IPS-20b (cell line): ENCODE data around the gene MROH2B.

ENCODE experiments used
- H3K27ac ChIP-seq: one replicate; pipeline ENCODE4 v1.5.1; 2013; ENCODE audit warnings: low read length
- H3K27me3 ChIP-seq: 2 replicates; pipeline ENCODE4 v1.6.1; 2013; ENCODE audit warnings: mild to moderate bottlenecking, low read length, inconsistent platforms; ENCODE audit not compliant: insufficient read depth
- H3K36me3 ChIP-seq: 2 replicates; pipeline ENCODE4 v1.6.1; 2013; ENCODE audit warnings: low read depth, mild to moderate bottlenecking, inconsistent platforms, low read length, moderate library complexity; ENCODE audit not compliant: insufficient read depth
- H3K4me1 ChIP-seq: 2 replicates; pipeline ENCODE4 v1.6.1; 2013; ENCODE audit warnings: mild to moderate bottlenecking, control low read depth, inconsistent platforms, low read length, moderate library complexity; ENCODE audit not compliant: insufficient read depth
- H3K4me3 ChIP-seq: 2 replicates; pipeline ENCODE4 v1.5.1; 2013; ENCODE audit warnings: mild to moderate bottlenecking, low read length, inconsistent platforms
- H3K9ac ChIP-seq: 2 replicates; pipeline ENCODE4 v1.6.1; 2013; ENCODE audit warnings: low read depth, mild to moderate bottlenecking, inconsistent platforms, low read length, moderate library complexity
- H3K9me3 ChIP-seq: 2 replicates; pipeline ENCODE4 v1.6.1; 2013; ENCODE audit warnings: mild to moderate bottlenecking, low read depth, low read length, inconsistent platforms; ENCODE audit not compliant: insufficient read depth

The MROH2B gene

DNA sequence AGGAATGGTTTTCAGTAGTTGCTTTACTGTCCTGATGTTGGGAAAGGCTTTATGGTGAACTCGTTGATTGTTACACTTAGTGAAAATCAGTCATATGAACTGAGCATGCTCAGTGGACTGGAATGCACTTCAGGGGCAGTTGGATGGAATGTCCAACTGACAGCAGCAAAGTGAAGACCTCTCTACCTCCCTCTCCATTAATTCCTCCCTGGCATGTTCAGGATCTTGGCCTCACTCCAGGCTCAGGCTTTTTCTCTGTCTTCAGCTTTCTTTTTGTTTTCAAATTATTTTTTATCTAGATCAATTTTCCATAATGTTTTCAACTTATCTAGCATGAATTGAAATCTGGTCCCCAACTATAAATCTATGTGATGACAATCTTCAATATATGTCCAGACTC lies at the start of gene MROH2B:
Gene MROH2B (minus strand): TSS at position 101 of the 400 bp plus-strand sequence. CDS start 490 bp downstream, outside the sequence.
- Histone ChIP-seq H3K4me1 (peaks cover 8% of the 10 kb centered on the region; the same call in 1 of the 2 replicates), H3K27me3 (no peaks in the 10 kb centered on the region), H3K36me3 (no peaks in the 10 kb centered on the region), H3K27ac (no peak within 1 kb of the TSS), H3K9ac (no peak within 1 kb of the TSS), H3K9me3 (no peaks in the 10 kb centered on the region), H3K4me3 (no peak within 1 kb of the TSS)

- Histone ChIP-seq H3K27me3 (no peaks in the 10 kb centered on the region), H3K36me3 (no peaks in the 10 kb centered on the region), H3K9me3 (peaks cover 4% of the 10 kb centered on the region)
Observed at GRCh38 chr5:41120600-41120999, 49.5 kb upstream of the MROH2B start.

DNA sequence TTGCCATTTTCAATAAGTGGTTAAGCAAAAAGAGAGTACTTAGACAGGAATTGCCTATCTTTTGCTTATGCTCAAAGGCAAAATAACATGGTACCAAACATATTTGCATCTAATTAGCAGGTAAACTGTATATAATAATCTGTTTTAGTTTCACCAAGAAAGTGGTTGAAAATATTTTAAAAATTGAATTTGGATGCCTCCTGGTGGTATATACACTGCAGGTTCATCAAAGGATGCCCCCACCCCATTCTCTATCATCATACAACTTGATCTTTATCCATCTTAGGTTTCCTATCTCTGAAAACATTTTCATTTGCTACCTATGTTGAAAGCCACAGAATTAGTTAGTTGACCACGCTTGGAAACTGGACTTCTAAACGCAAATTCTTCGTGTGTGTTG lies 47.0 kb upstream of the MROH2B start:
- Histone ChIP-seq H3K4me1 (no peaks in the 10 kb centered on the region), H3K4me3 (no peak overlapping the region), H3K36me3 (no peaks in the 10 kb centered on the region), H3K9me3 (peaks cover 4% of the 10 kb centered on the region), H3K27ac (no peak overlapping the region), H3K9ac (no peak overlapping the region), H3K27me3 (no peaks in the 10 kb centered on the region)

More at GRCh38 chr5:41120600-41120999, 49.5 kb upstream of the MROH2B start:
- no peak overlapping the region for H3K4me3 ChIP-seq
- no peak overlapping the region for H3K27ac ChIP-seq
- no peaks in the 10 kb centered on the region for H3K4me1 ChIP-seq
- no peak overlapping the region for H3K9ac ChIP-seq

GRCh38 chr5:41115281-41115680 lies 44.1 kb upstream of the MROH2B start:
- no peaks in the 10 kb centered on the region for H3K9me3 ChIP-seq
- H3K4me1 ChIP-seq, result no peaks in the 10 kb centered on the region
- H3K4me3 ChIP-seq, result no peak overlapping the region
- H3K36me3 ChIP-seq, result no peaks in the 10 kb centered on the region
- no peaks in the 10 kb centered on the region for H3K27me3 ChIP-seq
- H3K27ac ChIP-seq, result no peak overlapping the region
- H3K9ac ChIP-seq, result no peak overlapping the region

- H3K9ac ChIP-seq, result no peak overlapping the region
- no peaks in the 10 kb centered on the region for H3K27me3 ChIP-seq
- no peaks in the 10 kb centered on the region for H3K4me1 ChIP-seq
- no peak overlapping the region for H3K4me3 ChIP-seq
- H3K9me3 ChIP-seq, result no peaks in the 10 kb centered on the region
- H3K27ac ChIP-seq, result no peak overlapping the region
- H3K36me3 ChIP-seq, result no peaks in the 10 kb centered on the region
Observed at GRCh38 chr5:41112486-41113455, 41.6 kb upstream of the MROH2B start.

DNA sequence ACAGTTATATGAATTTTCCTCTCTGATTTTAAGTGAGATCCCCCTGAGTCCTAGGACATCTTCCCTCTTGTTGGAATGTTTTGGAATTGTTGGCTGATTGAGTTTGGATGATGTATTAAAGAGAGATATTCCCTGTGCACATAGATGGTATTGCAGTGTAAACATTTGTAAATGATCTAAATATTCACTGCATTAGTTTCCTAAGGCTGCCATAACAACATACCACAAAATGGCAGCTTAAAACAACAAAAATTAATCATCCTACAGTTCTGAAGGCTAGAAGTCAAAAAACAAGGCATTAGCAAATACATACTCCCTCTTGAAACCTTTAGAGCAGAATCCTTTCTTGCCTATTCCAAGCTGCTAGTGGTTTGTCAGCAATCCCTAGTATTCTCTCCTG lies 38.0 kb upstream of the MROH2B start:
- H3K4me3 ChIP-seq, result no peak overlapping the region

DNA sequence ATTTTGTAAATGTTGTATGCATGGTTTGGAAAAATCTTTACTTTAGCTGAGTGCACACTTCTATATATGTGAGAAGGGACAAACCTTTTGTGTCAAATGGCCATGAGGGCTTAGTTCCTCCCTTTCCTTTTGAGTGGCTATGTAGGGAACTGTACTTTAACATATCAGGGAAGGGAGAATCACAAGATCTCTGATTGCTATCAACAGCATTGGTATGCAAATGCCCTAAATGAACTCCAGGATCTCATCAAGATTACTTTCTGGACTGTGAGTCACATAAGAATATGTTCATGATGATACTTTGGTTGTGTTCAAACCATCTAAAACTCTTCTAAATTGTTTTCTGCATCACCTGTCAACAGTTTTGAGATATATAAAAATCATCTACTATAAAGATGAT lies 31.2 kb upstream of the MROH2B start:
- Histone ChIP-seq H3K36me3 (no peaks in the 10 kb centered on the region), H3K4me3 (no peak overlapping the region), H3K9ac (no peak overlapping the region), H3K4me1 (no peaks in the 10 kb centered on the region), H3K27ac (no peak overlapping the region), H3K9me3 (no peaks in the 10 kb centered on the region), H3K27me3 (no peaks in the 10 kb centered on the region)

More for the DNA sequence above, 38.0 kb upstream of the MROH2B start:
- no peak overlapping the region for H3K9ac ChIP-seq
- no peaks in the 10 kb centered on the region for H3K27me3 ChIP-seq
- H3K9me3 ChIP-seq, result no peaks in the 10 kb centered on the region
- H3K27ac ChIP-seq, result no peak overlapping the region
- no peaks in the 10 kb centered on the region for H3K36me3 ChIP-seq
- H3K4me1 ChIP-seq, result no peaks in the 10 kb centered on the region

DNA sequence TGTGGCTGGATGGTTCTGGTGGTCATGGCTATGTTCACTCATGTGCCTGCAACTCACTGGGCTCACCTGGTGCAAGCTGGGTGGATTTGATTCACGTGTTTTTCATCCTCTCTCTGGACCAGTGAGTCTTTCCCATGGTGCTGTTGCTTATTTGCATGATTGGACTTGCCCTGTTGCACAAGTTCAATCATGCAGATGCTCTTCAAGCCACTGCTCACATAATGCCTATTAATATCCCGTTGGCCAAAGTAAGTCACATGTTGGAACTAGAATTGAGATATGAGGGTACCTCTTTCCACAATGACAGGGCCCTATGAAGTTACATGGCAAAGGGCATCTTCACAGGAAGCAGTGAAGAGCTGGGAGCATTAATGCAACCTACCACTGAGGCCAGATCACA lies 26.5 kb upstream of the MROH2B start:
- Histone ChIP-seq H3K4me1 (no peaks in the 10 kb centered on the region), H3K9ac (no peak overlapping the region), H3K27ac (no peak overlapping the region), H3K36me3 (no peaks in the 10 kb centered on the region), H3K9me3 (no peaks in the 10 kb centered on the region), H3K4me3 (no peak overlapping the region), H3K27me3 (no peaks in the 10 kb centered on the region)

DNA sequence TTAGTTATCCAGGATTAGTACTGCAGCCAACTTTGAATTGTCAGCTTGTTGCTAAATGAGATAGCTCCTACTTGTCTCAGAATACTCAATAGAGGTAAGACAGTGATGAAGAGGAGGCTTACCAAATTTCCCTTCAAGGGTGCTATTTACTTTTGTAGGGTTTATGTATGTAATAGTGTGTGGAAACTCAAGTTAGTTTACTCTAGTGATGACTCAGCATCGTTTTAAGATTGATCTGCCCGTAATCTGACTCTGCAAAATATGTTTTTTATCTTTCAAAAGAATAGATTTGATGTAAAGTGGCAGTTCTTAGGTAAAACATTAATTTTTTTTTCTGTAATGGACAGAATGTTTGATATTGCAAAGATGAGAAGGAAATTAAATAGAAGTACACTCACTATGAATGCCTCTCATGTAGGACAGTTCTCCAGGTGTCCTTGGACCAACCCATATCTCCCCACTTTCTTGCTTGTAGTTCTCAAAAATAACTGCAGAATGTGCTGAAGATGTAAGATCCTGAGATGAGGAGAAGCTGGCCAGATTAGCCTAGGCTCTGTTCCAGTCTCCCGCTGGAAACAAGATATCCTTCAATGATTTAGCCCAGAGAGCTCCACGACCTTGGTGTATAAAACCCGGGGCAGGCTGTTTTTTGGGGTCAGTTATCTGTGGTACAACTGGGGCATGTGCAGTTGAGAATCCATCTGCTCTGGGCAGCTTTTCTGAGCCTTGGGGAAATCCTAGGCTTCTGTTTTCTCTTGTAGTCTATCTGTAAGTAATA lies 24.4 kb upstream of the MROH2B start:
- Histone ChIP-seq H3K9me3 (no peaks in the 10 kb centered on the region), H3K36me3 (no peaks in the 10 kb centered on the region)

DNA sequence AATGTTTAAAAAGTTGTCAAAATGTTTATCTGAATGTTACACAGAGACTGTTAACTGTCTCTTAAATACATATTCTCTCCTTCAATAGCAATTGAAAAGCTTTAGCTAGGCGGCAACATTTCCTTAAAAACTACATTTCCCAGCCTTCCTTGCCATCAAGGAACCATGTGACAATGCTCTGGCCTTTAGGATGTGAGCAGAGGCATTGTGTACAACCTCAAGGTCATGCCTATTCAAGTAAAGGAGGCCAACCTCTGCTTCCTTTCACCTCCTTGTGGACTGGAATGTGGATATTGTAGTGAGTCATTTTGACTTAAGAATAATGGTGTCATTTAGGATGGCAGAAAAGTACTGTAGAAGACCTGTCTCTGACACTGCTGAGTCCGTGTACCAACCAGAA lies 23.7 kb upstream of the MROH2B start:
- Histone ChIP-seq H3K27ac (no peak overlapping the region), H3K4me1 (no peaks in the 10 kb centered on the region), H3K36me3 (no peaks in the 10 kb centered on the region), H3K27me3 (no peaks in the 10 kb centered on the region), H3K9me3 (no peaks in the 10 kb centered on the region), H3K9ac (no peak overlapping the region), H3K4me3 (no peak overlapping the region)

More for the DNA sequence above, 24.4 kb upstream of the MROH2B start:
- Histone ChIP-seq H3K27me3 (no peaks in the 10 kb centered on the region), H3K4me3 (no peak overlapping the region), H3K4me1 (no peaks in the 10 kb centered on the region), H3K9ac (no peak overlapping the region), H3K27ac (no peak overlapping the region)

DNA sequence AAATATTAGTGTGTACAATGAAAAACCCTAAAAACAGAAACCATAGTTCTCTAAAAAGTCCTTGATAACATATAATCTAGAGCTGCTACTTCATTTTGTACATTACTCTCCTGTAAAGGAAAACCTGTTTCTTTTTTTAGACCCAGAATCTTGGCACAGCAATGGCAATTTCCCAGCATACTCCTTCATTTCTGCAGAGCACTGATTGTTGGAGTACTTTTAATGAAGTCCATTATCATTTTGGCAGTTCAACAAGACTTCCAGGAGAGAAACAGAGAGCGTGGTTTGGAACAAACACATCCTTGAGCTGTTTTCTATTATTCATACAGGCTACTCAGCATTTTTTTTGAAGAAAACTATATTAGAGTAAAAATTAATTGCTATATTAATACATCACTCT lies 22.7 kb upstream of the MROH2B start:
- no peaks in the 10 kb centered on the region for H3K36me3 ChIP-seq
- H3K4me3 ChIP-seq, result no peak overlapping the region

More for the DNA sequence above, 22.7 kb upstream of the MROH2B start:
- H3K9ac ChIP-seq, result no peak overlapping the region
- no peaks in the 10 kb centered on the region for H3K27me3 ChIP-seq
- no peaks in the 10 kb centered on the region for H3K4me1 ChIP-seq
- no peaks in the 10 kb centered on the region for H3K9me3 ChIP-seq
- no peak overlapping the region for H3K27ac ChIP-seq
